Stimulated activated CD4-positive, alpha-beta T cell treated with anti-CD3 and anti-CD28 coated beads, Interleukin-1b, Interleukin-23, amount 100 ng/mL, for 1 hour (primary cell): ENCODE results near the gene AGO3.
"Not testable (repeated sequence)": the region's sequence is repeated elsewhere in the genome, so short reads cannot be mapped to it uniquely, and the experiment has no call there.

Experiments used
- DNase-seq, 2 donors: peaks; one replicate each; pipeline ENCODE4 v3.0.0-alpha.2; 2020; ENCODE audit warnings: low read depth in 2 of 2

Gene AGO3

DNA sequence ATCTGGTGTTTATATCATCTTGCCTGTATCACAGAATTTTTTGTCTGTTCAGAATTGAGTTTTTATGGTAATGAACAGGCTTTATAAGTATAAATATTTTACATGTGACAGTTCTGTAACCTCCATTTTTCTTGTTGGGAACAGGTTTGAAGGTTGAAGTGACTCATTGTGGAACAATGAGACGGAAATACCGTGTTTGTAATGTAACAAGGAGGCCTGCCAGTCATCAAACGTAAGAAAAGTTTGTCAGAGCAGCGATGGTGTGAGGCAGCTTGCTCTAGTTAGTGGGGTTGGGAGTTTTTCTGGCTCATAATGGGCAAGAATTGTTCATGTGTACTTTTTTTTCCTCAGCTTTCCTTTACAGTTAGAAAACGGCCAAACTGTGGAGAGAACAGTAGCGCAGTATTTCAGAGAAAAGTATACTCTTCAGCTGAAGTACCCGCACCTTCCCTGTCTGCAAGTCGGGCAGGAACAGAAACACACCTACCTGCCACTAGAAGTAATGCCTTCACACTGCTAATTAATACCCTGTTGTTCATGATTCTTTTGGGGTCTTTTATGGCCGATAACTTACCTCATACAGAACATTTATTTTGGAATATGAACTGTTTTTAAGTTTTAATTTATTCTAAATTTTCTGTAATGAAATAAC lies 77.8 kb downstream of the AGO3 start:
- DNase-seq, result no peak

DNA sequence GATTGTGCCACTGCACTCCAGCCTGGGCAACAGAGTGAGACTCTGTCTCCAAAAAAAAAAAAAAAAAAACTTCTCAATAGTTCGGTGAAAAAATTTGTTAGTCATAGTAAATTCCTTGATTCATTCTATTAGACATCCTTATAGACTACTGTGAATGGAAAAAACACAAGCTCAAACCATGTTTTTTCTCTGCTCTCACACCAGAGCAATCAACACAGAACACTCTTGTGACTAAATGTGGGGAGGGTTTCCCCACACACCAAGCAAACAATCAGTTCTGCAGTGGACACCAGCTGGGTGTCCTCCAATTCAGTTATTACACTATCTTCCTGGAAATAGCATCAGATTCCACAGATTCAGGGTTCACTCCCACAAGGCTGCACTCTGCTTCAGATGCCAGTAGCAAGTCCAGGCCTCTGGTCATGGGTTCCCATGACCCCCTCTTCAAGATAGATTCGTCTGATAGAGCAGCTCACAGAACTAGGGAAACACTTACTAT lies 83.9 kb downstream of the AGO3 start:
- DNase-seq, result no peak

DNA sequence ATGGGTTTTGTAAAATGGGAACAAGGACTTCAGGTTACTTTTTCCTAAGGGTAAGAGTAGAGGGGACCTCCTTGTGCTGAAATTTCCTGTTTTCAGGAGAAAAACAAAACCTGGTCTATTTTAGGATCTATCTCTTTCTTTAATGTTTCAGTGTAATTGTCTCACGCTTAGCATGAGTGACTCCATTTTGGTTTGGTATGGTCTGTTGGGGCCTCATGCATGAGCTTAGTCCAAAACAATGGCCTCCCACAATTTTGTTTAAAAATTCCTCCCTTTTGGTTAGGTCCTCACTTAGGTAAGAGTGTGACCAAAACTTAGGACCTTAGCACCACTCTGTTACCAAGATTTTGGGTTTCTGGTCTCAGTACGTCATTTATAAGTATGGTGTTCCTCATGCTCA lies 85.8 kb downstream of the AGO3 start:
- DNase-seq, result no peak

DNA sequence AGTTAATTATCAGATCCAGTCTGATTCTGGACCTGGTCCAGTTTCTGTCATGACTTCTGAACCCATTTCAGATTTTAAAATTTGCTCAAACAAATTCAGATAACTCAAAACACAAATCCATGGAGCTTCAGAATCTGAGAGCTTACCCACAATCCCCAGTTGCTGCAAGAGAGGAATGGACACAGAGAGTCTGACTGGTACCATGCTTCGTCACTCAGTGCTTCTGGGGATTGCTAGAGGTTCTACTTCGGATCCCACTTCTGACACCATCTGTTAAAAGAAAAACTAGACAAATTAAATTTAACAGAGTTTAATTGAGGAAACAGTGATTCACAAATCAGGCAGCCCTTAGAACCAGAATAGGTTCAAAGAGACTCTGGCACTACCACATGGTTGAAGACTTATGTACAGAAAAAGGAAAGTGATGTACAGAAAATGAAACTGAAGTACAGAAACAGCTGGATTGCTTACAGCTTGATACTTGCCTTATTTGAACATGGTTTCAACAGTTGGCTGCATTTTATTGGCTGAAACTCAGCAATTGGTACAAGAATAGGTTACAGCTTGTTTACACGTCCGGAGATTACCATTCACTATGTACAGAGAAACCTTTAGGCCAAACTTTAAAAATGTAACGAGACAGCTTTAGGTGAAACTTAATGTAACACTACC lies 92.3 kb downstream of the AGO3 start:
- DNase-seq, result no peak

DNA sequence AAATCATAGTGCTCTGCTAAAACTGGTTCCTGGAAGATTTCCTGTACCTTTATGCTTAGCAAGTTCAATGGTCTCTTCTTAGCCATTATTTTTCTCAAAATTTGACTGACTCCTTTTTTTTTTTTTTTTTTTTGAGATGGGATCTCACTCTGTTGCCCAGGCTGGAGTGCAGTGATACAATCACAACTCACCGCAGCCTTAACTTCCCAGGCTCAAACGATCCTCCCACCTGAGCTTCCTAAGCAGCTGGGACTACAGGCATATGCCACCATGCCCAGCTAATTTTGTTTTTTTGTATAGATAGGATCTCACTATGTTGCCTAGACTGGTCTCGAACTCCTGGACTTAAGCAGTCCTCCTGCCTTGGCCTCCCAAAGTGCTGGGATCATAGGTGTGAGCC lies 93.1 kb downstream of the AGO3 start:
- DNase-seq, result not testable (repeated sequence)

DNA sequence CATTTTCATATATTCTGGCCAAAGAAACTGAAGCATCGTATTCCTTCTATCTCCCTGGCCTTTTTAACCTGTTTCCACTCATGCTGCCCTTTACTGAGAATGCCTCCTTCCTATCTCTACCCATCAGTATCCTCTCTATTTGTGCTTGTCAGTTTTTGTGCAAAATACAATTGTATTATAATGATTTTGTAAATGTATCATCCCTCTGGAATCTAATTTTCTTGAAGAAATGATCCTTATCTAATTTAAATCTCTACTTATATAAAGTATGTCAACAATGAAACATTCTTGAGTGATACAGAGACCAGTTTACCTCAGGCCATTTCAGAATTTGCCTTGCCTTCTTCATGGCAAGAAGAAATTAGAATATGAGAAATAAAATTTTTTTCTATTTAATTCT lies 93.9 kb downstream of the AGO3 start:
- DNase-seq, result no peak

DNA sequence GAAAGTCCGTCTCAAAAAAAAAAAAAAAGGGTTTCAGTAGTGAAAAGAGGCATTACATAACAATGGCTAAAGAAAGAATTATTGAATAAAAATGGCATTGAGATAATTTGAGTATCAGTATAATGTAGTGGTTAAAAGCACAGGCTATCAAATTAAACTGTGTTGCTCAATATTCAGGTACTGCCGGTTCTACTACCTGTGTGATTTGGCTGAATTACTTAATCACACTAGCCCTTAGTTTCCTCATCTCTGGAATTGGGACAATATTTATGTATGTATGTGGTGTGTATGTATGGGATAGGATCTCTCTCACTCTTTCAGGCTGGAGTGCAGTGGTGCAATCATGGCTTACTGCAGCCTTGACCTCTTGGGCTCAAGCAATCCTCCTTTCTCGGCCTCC lies 96.9 kb downstream of the AGO3 start:
- DNase-seq, result no peak

DNA sequence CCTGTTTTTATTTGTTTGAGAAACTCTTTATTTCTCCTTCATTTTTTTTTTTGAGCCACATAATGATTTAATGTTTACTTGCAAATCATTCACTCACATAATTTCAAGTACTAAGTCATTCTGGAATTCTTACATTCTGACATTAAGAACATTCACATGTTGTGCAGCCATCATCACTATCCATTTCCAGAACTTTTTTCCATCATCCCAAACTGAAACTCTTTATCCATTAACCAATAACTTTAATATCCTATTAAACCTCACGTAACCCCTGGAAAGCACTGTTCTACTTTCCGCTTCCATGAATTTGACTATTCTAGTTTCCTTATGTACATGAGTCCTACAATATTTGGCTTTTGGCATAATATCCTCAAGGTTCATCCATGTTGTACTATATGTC lies 100.5 kb downstream of the AGO3 start:
- no peak for DNase-seq

DNA sequence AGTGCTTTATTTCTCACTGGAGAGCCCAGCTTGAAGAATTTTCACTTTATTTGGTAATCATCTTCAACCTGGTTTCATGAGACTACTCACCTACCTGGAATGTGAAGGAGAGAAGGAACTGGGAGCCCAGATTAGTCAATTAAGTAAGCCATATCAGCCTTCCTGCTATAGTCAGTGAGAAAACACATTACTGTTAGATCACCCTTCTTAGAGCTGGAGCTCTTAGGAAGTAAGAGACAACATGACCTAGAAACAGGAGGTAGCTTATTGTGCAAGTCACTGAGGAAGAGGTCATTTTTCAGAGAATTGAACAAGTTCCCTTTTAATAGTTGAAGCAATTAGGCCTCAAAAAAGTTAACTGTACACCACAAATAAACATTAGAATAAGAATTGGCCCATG lies 103.8 kb downstream of the AGO3 start:
- DNase-seq, result no peak

DNA sequence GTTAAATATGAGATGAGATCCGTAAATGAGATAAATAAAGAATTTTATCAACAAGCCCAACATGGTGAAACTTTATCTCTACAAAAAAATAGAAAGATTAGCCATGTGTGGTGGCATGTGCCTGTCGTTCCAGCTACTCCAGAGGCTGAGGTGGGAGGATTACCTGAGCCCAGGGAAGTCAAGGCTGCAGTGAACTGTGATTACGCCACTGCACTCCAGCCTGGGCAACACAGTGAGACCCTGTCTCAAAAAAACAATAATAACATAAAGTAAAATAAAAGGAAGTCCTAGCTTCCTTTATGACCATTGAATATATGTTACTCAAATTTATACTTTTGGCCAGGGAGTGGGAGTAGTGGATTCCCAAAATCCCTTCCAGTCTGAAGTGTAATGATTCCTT lies 104.2 kb downstream of the AGO3 start:
- no peak for DNase-seq

DNA sequence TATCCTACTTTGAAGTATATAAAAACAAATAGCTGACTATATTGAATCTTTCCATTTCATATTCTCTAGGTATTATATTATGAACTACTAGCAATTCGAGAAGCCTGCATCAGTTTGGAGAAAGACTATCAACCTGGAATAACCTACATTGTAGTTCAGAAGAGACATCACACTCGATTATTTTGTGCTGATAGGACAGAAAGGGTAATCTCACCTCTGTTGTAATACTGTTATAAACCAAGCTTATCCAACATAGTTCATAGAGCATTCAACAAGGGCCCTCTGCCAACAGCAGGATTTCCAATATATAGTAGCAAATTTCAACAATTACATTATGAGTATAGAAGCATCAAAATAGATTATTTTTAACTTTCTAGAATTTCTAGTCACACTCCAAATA lies 109.3 kb downstream of the AGO3 start:
- DNase-seq, result no peak

DNA sequence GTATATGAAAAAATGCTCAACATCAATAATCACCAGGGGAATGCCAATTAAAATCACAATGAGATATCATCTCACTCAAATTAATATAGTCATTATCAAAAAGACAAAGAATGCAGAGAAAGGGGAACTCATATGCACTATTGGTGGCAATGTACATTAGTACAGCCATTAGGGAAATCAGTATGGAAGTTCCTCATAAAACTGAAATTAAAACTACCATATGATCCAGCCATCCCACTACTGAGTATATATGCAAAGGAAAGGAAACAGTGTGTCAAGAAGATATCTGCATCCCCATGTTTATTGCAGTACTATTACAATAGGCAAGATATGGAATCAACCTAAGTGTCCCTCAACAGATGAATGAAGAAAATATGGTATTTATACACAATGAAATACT lies 120.9 kb downstream of the AGO3 start:
- DNase-seq, result no peak

DNA sequence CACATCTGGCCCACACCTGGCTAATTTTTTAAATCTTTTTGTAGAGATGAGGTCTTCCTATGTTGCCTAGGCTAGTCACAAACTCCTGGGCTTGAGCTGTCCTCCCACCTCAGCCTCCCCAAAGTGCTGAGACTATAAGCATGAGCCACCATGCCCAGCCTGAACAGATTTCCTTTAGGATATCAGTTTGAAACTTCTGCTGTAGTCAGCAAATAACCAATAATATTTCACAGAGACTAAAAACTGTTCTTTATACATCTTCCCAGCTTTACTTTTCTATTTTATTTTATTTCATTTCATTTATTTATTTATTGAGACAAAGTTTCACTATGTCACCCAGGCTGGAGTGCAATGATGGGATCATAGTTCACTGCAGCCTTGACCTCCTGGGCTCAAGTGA lies 123.1 kb downstream of the AGO3 start:
- DNase-seq, result no peak

DNA sequence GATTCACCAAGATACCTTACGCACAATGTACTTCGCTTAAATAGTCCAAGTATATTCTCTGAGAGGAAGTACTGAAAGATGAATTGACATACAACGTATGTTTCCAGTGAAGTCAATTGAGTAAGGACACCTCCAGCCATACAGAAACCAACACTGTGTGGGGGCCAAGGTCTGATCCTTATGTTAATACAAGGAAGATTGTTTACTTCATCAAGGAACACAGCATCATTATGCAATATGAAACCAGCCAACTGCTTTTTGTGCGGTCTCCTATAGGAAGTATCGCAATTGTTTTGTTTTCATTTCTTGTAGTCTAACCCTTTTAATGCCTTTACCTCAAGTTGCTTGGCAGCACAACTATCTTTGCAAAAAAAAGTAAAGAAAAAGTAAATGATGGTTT lies 124.8 kb downstream of the AGO3 start:
- no peak for DNase-seq

DNA sequence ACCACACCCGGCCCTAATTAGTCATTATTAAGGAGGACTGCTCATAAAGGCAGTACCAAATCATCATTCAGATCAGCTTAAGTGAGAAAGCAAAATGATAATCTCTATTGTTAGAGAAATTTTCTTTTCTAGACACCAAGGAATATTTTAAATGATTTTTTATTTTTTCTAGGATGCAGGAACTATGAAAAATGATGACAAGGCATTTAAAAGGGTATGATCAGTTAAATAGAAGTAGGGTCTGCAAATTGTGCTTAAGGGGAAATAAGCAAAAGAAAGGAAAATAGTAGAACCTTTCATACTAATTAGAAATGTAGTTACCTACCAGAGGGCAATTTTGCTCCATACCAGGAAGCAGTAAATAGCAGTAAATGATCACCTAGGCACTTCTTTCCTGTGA lies 131.4 kb downstream of the AGO3 start:
- no peak for DNase-seq

DNA sequence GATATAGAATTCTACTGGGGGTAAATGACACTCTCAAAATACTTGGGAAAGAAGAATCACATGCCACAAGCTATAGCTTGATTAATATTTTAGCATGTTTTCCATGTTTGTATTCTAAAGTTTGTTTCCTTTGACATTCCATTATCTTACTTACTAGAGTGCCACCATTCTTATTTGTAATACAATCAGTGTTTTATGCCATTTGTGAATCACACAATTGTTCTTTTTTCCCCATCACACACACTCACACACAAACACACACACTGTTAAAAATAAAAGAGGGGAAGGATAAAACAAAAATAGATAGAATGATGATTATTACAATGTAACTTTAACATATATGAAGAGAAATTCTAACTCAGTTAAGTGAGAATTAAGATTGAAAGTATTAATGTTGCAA lies 137.0 kb downstream of the AGO3 start:
- DNase-seq, result no peak

DNA sequence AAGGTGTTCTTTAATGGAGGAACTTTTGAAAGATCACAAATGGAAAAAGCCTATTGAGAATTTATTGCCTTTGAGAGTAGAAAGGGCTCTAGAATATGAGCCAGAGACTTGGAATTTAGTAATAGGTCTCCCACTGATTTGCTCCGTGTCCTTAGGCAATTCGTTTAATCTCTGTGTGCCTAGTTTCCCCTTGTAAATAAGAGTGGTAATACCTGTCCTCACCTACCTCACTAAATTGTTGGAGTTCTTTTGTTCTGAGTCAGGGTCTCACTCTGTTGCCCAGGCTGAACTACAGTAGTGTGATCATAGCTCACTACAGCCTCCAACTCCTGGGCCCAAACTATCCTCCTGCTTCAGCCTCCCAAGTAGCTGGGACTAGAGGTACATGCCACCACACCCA lies 138.0 kb downstream of the AGO3 start:
- no peak for DNase-seq

DNA sequence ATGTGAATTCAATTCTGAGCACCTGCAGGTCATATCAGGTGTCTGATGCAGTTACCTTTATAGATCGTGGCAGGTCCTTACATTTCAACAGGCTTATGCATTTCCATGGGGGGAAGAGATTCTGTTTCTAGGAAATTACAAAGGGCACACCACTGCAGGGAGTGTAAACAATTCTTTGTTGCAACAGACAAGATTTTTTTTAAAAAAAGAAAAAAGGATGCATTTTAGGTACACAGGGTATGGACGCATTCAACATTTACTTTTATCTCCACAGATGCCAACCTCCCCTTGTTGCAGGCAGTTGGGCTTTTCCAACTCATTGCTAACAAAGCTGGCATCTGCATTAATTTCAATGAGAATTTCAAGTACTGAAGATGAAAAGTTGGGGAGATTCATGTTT lies 139.4 kb downstream of the AGO3 start:
- no peak for DNase-seq

DNA sequence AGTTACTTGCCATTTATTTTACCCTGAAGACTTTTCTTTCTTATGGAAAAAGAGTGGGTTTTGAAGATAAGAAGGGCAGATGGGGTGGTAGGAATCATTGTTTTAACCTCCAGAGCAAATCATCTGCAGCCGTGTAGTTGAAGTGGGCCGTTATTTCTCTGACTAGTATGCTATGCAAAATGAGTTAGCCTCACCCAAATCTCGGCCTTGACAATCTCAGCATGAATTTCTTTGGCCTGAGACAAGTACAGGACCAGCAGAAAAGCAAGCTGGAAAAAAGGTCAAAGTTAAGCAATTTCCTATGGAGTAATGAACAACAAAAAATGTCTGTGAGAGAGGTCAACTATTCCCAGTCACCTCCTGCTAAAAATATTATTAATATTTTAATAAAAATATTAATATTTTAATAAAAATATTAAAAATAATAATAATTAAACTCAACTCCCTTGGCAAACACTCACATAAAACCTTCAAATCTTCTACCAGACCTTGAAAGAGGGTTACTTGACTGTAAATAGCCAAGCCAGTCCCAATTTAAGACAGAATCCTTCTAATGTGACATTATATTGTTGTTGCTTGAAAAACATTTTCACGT lies 146.2 kb downstream of the AGO3 start:
- DNase-seq, result no peak

DNA sequence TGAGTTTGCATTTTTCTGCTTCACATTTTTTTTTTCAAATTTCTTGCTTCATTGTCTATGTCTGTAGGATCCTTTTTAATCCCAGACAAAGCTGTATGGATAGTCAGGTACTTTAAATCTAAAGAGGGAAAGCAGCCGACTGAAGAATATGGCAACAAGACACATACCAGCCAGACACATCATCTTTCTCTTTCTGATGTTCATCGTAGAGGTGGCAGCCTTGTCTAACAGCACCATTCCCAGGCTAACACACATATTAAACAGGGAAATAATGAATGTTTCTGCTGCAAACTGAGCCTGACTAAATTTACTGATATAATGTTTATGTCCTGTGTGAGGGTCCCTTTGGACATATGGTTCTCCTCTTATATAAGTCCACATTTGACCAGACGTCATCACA lies 149.3 kb downstream of the AGO3 start:
- no peak for DNase-seq

DNA sequence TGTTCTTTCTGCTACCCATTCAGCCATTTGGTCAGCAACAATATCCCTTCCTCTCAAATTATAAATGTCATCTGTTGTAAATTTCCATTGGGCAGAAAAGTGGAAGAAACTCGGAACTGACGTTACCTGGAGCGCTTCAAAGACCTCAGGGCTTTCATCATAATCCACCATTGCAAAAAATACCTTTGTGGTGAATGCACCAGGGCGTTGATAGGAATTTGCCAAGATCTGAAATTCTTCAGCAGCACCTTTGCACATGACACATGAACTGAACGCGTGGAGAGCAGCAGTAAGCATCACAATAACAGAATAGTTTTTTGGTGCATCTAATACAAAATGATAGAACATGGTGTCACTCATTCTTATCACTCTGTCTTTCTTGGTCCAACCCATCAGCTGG lies 149.9 kb downstream of the AGO3 start:
- DNase-seq, result no peak

DNA sequence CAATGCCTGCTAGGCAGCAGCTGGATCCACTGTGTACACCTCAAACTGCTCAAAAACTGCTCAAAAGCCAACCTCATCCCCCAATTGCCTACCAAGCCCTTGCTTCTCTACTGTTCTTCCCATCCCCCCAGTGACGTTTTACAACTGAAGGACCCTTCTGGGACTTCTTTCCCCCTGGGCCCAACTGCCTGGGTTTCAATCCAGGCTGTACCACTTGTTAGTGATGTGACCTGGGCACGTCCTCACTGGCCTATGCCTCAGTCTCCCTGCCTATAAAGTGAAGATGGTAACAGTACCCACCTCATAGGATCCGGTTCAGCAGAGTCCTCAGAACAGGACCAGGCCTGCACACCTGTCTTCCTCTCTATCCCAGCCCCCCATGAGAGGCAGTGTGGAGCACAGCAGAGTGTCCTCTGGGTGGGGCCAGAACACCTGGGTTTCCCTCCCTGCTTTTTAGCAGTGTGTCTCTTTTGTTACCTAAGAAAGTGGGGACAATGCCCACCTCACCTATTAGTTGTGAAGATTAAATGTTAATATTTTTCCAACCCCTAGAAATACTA lies 151.1 kb downstream of the AGO3 start:
- no peak for DNase-seq

DNA sequence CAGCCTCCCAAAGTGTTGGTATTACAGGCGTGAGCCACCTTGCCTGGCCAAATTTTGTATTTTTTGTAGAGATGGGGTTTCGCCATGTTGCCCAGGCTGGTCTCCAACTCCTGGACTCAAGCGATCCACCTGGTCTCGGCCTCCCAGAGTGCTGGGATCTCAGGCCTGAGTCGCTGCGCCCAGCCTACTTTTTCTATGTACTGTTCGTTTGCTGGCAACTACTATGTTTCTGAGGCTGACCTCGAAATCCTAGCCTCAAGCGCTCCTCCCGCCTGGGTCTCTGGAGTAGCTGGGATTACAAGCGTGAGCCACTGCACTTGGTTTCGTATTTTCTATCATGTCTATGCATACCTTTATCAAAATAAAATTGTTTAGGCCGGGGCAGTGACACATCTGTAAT lies 152.3 kb downstream of the AGO3 start:
- no peak for DNase-seq
